ENCODE data around the gene MYG1.

DNA sequence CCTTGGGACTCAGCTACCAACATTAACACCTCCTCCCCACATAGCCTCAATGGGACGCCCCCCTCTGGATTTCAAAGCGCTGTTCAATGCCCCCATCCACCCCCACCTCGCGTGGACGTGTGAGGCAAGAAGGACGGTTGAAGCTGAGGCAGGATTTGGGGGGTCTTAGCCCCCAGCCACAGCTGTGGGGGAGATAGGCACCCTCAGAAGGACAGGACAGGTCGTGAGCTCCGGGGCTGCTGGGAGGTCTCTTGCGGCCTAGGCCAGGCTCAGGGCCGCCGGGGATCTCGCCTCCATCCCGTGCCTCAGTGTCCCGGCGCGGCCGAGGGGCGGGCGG lies 45.0 kb downstream of the MYG1 start:
- TF ChIP-seq GATA2 (IDR thresholded peaks at IDR 0.05; ENCODE audit: low read depth, low read length) (no peak), GATA3 (IDR thresholded peaks at IDR 0.05; ENCODE audit: low read depth, low read length) (no peak)
